ENCODE data around the gene SHC3. TPM values are rescaled to one million over a fixed set of nuclear protein-coding genes. Genes with fewer than 3 reads are reported as not detected.

Gene SHC3
- total and polyA plus RNA-seq, 2 of the 4 experiments (the other 2 are of a cell fraction), result 4.5 to 13.3 TPM

- ATAC-seq (ENCODE audit: low read depth), result no peak
These were observed 166.9 kb downstream of the SHC3 start for GRCh38 chr9:89011683-89012082.

More at GRCh38 chr9:89011683-89012082, 166.9 kb downstream of the SHC3 start:
- POLR2A ChIA-PET (ENCODE audit: unreplicated experiment), result no interaction called here
- DNase-seq, result no peak
- Histone ChIP-seq H2BK15ac (ENCODE audit: low read depth, low read length) (no peak overlapping the region), H3K27me3 (ENCODE audit: control insufficient read depth, insufficient read depth, low read length) (no peaks in the 10 kb centered on the region), H3K14ac (replicated peaks; ENCODE audit: low read depth, low read length) (no peak overlapping the region), H3K23ac (ENCODE audit: low read depth, low read length) (no peak overlapping the region), H3K4me1 (ENCODE audit: control insufficient read depth, insufficient read depth, low read length) (no peaks in the 10 kb centered on the region), H2BK120ac (ENCODE audit: low read depth, low read length) (no peak overlapping the region), H3K4me3 (ENCODE audit: insufficient read depth, low read depth, low read length) (no peak overlapping the region), H3K9me1 (ENCODE audit: insufficient read depth, low read length) (peaks cover 8% of the 10 kb centered on the region; the same call in 1 of the 2 replicates), H3K4ac (ENCODE audit: low read depth, low read length) (no peak overlapping the region), H3K18ac (ENCODE audit: low read depth, low read length) (no peak overlapping the region), H4K8ac (ENCODE audit: low read depth in 2 of 2, low read length in 2 of 2) (no peak overlapping the region), H3K79me1 (ENCODE audit: low read depth in 1 of 2, low read length in 2 of 2) (no peaks in the 10 kb centered on the region), H3K9me3 (ENCODE audit: control insufficient read depth, insufficient read depth, low read length) (no peaks in the 10 kb centered on the region), H3K56ac (ENCODE audit: extremely low read depth, insufficient read depth, low read length) (no peak overlapping the region), H4K5ac (ENCODE audit: low read depth, low read length) (no peak overlapping the region), H2AK9ac (replicated peaks; ENCODE audit: low read depth, low read length, poor library complexity) (no peak overlapping the region), H4K20me1 (ENCODE audit: insufficient read depth, low read length) (no peaks in the 10 kb centered on the region), H4K91ac (ENCODE audit: insufficient read depth, low read depth, low read length) (no peak overlapping the region), H2BK20ac (ENCODE audit: low read depth, low read length) (no peak overlapping the region), H2BK5ac (ENCODE audit: low read depth, low read length, poor library complexity, severe bottlenecking) (no peak overlapping the region), H3K27ac (ENCODE audit: insufficient read depth, low read length) (no peak overlapping the region), H3K4me2 (ENCODE audit: low read depth, low read length) (no peak overlapping the region), H3K9ac (ENCODE audit: low read depth, low read length) (no peak overlapping the region), H3K36me3 (ENCODE audit: control insufficient read depth, insufficient read depth, low read length) (peaks cover 15% of the 10 kb centered on the region), H2AK5ac (ENCODE audit: low read depth, low read length) (no peak overlapping the region), H2AFZ (replicated peaks; ENCODE audit: low read length, poor library complexity) (no peak overlapping the region)
- in situ Hi-C loops (cut with MboI; ENCODE audit: low sequenced_read_pairs) (loop anchor here (25.0 kb wide), 2 partner anchors 1049 to 1324 kb away; partner anchors contain the start of gene CDK20), dilution Hi-C loops (cut with HindIII; ENCODE audit: low sequenced_read_pairs, unreplicated experiment) (no loop called here), intact Hi-C loops (cut with micrococcal nuclease) (no loop called here)
- TF ChIP-seq FOS (IDR thresholded peaks at IDR 0.05; ENCODE audit: low read depth, low read length) (no peak), RCOR1 (IDR thresholded peaks at IDR 0.05; ENCODE audit: insufficient replicate concordance, low read length) (no peak), CHD1 (IDR thresholded peaks at IDR 0.05; ENCODE audit: low read depth, low read length) (no peak), NFE2L2 (IDR thresholded peaks at IDR 0.05; ENCODE audit: low read depth, low read length) (no peak), CEBPB (IDR thresholded peaks at IDR 0.05; ENCODE audit: low read depth, low read length) (no peak), SMC3 (IDR thresholded peaks at IDR 0.05; ENCODE audit: low read depth, low read length) (no peak), RAD21 (IDR thresholded peaks at IDR 0.05; ENCODE audit: low read length) (no peak), MXI1 (IDR thresholded peaks at IDR 0.05; ENCODE audit: borderline replicate concordance, low read depth, low read length) (no peak), BHLHE40 (IDR thresholded peaks at IDR 0.05; ENCODE audit: low read depth, low read length) (no peak), ELK1 (IDR thresholded peaks at IDR 0.05; ENCODE audit: borderline replicate concordance, low read depth, low read length) (no peak), USF2 (IDR thresholded peaks at IDR 0.05; ENCODE audit: low read depth, low read length) (no peak), RFX5 (IDR thresholded peaks at IDR 0.05; ENCODE audit: low read depth, low read length) (no peak), CTCF (conservative IDR thresholded peaks at IDR 0.05; ENCODE audit: low read depth, low read length) (no peak), POLR2A (IDR thresholded peaks at IDR 0.05; ENCODE audit: low read depth, low read length) (no peak), MAFK (IDR thresholded peaks at IDR 0.05; ENCODE audit: low read depth, low read length) (no peak), MAZ (IDR thresholded peaks at IDR 0.05; ENCODE audit: borderline replicate concordance, low read depth, low read length) (no peak)
- no TSS peak for BruUV-seq (replicated peaks)
- 100% methylated on average over 1 of the region's 2 CpGs; no CpG with 5 or more reads in 1 of the 2 experiments for WGBS, 2 experiments (ENCODE audit: extremely low coverage in 2 of 2, insufficient read length in 1 of 2)
- CTCF ChIA-PET, result no interaction called here
